ENCODE data around the gene SLC7A14. TPM values are rescaled to one million over a fixed set of nuclear protein-coding genes. Genes with fewer than 3 reads are reported as not detected.
A peak's percentile ranks its signal among the peaks of the same experiment; 100 is the strongest.

SLC7A14 gene
- total and polyA plus RNA-seq, 2 donors (not counting 3 experiments of a cell fraction or from before 2014, with no cell fraction given), result 0.07 to 0.57 TPM

DNA sequence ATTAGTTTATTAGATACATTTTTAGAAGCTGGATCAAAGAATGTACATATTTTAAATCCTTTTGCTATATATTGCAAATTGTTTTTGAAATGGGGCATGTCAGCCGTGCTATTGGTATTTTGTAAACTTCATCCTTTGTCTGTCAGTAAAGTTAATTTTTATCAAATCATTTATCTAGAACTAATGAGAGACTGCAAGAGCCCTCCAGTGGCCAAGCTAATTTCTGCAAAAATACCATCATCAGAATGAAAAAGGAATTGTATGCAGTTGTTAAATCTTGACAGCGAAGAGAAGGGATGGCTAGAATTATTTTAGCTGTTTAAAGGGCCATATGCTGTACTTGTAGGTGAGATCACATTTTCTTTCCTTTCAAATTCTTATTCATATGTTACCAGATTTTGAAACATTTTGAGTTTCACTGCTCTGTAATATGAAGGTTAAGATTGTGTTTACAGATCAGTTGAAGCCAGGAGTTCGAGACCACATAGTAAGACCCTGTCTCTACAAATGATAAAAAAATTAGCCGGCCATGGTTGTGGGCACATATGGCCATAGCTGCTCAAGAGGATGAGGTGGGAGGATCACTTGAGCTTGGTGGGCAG lies 175.3 kb downstream of the SLC7A14 start:
- H3K79me2 ChIP-seq (ENCODE audit: control insufficient read depth, insufficient read depth, low read length), result no peaks in the 10 kb centered on the region
- no peaks in the 10 kb centered on the region for H3K4me1 ChIP-seq (ENCODE audit: control insufficient read depth, extremely low read depth, insufficient read depth, low read length)
- DNase-seq (ENCODE audit: low read depth, low spot score) (peak; percentile 50), FAIRE-seq (peak; percentile 57)
- no peak overlapping the region for H3K9ac ChIP-seq (replicated peaks; ENCODE audit: extremely low read depth, insufficient read depth, low read length)
- no peak overlapping the region for H2AFZ ChIP-seq (ENCODE audit: low read depth, low read length)
- H4K20me1 ChIP-seq (replicated peaks; ENCODE audit: control insufficient read depth, extremely low read depth, insufficient read depth, low read length), result no peaks in the 10 kb centered on the region
- POLR2A ChIA-PET, result interaction anchor here (0.6 kb wide), 1 partner anchor 230 kb away, joined by 6 read pairs; no protein-coding TSS in a partner anchor
- H3K9me1 ChIP-seq (replicated peaks; ENCODE audit: control insufficient read depth, extremely low read depth, insufficient read depth, low read length), result no peaks in the 10 kb centered on the region
- CTCF ChIA-PET, result interaction anchor here (0.7 to 11.4 kb wide), 16 partner anchors 12 to 443 kb away, joined by 3 to 525 read pairs (median 4); no protein-coding TSS in a partner anchor
- H3K27ac ChIP-seq (ENCODE audit: insufficient read depth, low read depth, low read length), result no peak overlapping the region
- intact Hi-C loops (cut with micrococcal nuclease) (loop anchor here (1.0 to 5.0 kb wide), 3 partner anchors 100 to 457 kb away; no protein-coding TSS in a partner anchor), dilution Hi-C loops (cut with MboI; ENCODE audit: extremely low pct_ligation_motif_present, low sequenced_read_pairs) (no loop called here)
- no peaks in the 10 kb centered on the region for H3K9me3 ChIP-seq (replicated peaks; ENCODE audit: control insufficient read depth, insufficient read depth, low read length)
- TF ChIP-seq FOS (IDR thresholded peaks at IDR 0.05; ENCODE audit: borderline replicate concordance, insufficient read depth, low read length) (no peak), JUN (IDR thresholded peaks at IDR 0.05; ENCODE audit: borderline replicate concordance, insufficient read depth, insufficient read length, low read depth) (no peak), MYC (IDR thresholded peaks at IDR 0.05; ENCODE audit: low read depth, low read length) (no peak), GATA2 (IDR thresholded peaks at IDR 0.05; ENCODE audit: insufficient read depth, insufficient read length, low read depth, low read length) (peak; percentile 43), EZH2 (IDR thresholded peaks at IDR 0.05; ENCODE audit: borderline replicate concordance, low read depth, low read length, severe bottlenecking) (no peak)
- TF ChIP-seq, protein P1, sequence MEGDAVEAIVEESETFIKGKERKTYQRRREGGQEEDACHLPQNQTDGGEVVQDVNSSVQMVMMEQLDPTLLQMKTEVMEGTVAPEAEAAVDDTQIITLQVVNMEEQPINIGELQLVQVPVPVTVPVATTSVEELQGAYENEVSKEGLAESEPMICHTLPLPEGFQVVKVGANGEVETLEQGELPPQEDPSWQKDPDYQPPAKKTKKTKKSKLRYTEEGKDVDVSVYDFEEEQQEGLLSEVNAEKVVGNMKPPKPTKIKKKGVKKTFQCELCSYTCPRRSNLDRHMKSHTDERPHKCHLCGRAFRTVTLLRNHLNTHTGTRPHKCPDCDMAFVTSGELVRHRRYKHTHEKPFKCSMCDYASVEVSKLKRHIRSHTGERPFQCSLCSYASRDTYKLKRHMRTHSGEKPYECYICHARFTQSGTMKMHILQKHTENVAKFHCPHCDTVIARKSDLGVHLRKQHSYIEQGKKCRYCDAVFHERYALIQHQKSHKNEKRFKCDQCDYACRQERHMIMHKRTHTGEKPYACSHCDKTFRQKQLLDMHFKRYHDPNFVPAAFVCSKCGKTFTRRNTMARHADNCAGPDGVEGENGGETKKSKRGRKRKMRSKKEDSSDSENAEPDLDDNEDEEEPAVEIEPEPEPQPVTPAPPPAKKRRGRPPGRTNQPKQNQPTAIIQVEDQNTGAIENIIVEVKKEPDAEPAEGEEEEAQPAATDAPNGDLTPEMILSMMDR (IDR thresholded peaks at IDR 0.05; ENCODE audit: extremely low read depth in 1 of 2, insufficient read depth in 1 of 2, low read depth in 1 of 2, low read length in 2 of 2), result peak; percentile 42 to 44
- TF ChIP-seq, protein P2, sequence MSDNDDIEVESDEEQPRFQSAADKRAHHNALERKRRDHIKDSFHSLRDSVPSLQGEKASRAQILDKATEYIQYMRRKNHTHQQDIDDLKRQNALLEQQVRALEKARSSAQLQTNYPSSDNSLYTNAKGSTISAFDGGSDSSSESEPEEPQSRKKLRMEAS (IDR thresholded peaks at IDR 0.05; ENCODE audit: insufficient read depth, insufficient read length), result no peak
- no peaks in the 10 kb centered on the region for H3K27me3 ChIP-seq (ENCODE audit: control insufficient read depth in 2 of 2, insufficient read depth in 2 of 2, low read length in 2 of 2)
- no TSS peak for BruUV-seq (replicated peaks)
- H3K4me2 ChIP-seq (ENCODE audit: insufficient read depth, low read length), result no peak overlapping the region
- peaks cover 0 to 3% of the 10 kb centered on the region in 2 experiments for H3K36me3 ChIP-seq (ENCODE audit: control insufficient read depth in 2 of 2, extremely low read depth in 1 of 2, insufficient read depth in 2 of 2, low read length in 2 of 2)
- no peak overlapping the region for H3K4me3 ChIP-seq (replicated peaks in 1 of 3; ENCODE audit: insufficient read depth in 1 of 3, low read depth in 1 of 3, low read length in 3 of 3)

Small RNA genes within 50 kb of the gene (microRNA-seq; reads per million reads assigned to microRNA genes)
- not detected for gene MIR6828 (ENCODE audit: borderline number of aligned reads, borderline replicate concordance)

Other genes starting within 250 kb of the SLC7A14 start
- gene SKIL, start 228.4 kb downstream of the SLC7A14 start, total RNA-seq, result 135 and 149 TPM in 2 replicates
- 13.2 and 18.4 TPM in 2 replicates for gene SKIL, start 228.4 kb downstream of the SLC7A14 start, polyA plus RNA-seq
- 344 and 395 TPM in 2 replicates for gene CLDN11, start 167.2 kb downstream of the SLC7A14 start, total RNA-seq
- 147 and 178 TPM in 2 replicates for gene CLDN11, start 167.2 kb downstream of the SLC7A14 start, polyA plus RNA-seq